H7 (cell line): Measurements from ENCODE around the gene CD47. TPM values are rescaled to one million over a fixed set of nuclear protein-coding genes. Genes with fewer than 3 reads are reported as not detected.

Experiments used
- DNase-seq: peaks from one replicate; pipeline ENCODE4 v3.0.0; 2012
- H3K27me3 ChIP-seq: 2 replicates; pipeline ENCODE4 v1.6.0; 2011; ENCODE audit warnings: mild to moderate bottlenecking, low read length; ENCODE audit not compliant: control insufficient read depth, insufficient read depth
- H3K36me3 ChIP-seq: replicated peaks from 2 replicates; pipeline ENCODE4 v1.5.1; 2011; ENCODE audit warnings: low read length; ENCODE audit not compliant: control insufficient read depth, insufficient read depth
- H3K4me3 ChIP-seq: 2 replicates; pipeline ENCODE4 v1.5.1; 2011; ENCODE audit warnings: low read depth, mild to moderate bottlenecking, control low read depth, low read length, moderate library complexity; ENCODE audit not compliant: insufficient read depth
- total RNA-seq: library from RNA; depleted of rRNA; stranded (reverse); fragments of >200 nt; shearing (Covaris generic); gene quantifications from 2 replicates; pipeline ENCODE4 v1.2.3, GENCODE V29; 2014

The CD47 gene
- total RNA-seq, 1 experiment from 2014 or later, result 8.3 TPM

DNA sequence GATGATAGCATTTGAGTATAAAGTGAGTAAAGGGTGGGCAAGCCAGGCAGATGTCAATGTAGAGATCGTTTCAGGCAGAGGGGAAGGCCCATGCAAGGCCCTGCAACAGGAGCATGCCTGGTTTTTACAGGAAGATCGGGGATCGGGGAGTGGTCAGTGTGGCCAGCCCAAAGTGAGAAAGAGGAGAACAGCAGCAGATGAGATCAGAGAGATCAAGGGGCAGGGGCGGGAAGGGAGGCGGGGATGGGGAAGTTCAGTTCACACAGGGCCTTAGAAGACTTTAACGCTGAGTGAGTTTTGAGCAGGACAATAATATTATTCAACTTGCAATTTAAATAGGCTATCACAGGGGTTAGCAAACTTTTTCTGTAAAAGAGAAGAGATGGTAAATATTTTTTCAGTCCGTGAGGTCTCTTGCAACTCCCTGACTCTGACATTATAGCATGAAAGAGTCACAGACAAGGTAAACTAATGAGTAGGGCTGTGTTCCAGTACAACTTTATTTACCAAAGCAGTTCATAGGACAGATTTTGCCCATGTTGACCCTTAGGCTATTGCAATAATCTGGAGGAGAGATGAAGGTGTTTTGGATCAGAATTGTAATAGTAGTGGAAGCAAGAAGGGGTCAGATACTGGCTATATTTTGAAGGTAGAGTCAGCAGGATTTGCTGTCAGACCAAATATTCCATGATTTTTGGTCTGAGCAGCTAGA is 12.4 kb upstream of the CD47 start:
- no peaks in the 10 kb centered on the region for H3K36me3 ChIP-seq
- no peaks in the 10 kb centered on the region for H3K27me3 ChIP-seq
- no peak overlapping the region for H3K4me3 ChIP-seq
- peak; percentile 32 for DNase-seq

DNA sequence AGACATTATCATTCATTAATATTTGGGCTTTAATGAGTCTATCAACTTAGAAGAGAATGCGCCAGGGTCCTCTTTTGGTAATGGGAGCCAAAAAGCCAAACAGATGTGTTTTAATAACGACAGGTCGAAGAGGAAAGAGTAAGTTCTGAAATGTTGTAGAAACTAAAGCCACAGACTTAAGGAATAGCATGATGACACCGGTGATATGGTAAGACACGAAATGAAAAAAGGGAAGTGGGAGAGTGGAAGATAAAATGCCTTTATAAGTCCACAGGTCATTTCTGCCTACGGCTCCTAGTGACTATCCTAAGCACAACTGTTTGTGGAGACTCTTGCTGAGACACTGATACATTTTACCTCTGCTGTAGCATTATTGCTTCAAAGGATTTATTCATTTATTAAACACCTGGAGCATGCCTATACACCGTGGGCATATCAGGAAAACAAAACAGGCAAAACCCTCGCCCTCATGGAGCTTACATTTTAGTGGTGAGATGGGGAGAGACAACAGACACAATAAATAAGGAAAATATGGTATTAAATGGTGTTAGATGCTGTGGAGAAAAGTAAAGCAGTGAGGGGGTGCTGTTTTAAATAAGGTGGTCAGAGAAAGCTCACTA is 11.7 kb upstream of the CD47 start:
- no peak for DNase-seq
- Histone ChIP-seq H3K4me3 (no peak overlapping the region), H3K36me3 (no peaks in the 10 kb centered on the region), H3K27me3 (no peaks in the 10 kb centered on the region)

DNA sequence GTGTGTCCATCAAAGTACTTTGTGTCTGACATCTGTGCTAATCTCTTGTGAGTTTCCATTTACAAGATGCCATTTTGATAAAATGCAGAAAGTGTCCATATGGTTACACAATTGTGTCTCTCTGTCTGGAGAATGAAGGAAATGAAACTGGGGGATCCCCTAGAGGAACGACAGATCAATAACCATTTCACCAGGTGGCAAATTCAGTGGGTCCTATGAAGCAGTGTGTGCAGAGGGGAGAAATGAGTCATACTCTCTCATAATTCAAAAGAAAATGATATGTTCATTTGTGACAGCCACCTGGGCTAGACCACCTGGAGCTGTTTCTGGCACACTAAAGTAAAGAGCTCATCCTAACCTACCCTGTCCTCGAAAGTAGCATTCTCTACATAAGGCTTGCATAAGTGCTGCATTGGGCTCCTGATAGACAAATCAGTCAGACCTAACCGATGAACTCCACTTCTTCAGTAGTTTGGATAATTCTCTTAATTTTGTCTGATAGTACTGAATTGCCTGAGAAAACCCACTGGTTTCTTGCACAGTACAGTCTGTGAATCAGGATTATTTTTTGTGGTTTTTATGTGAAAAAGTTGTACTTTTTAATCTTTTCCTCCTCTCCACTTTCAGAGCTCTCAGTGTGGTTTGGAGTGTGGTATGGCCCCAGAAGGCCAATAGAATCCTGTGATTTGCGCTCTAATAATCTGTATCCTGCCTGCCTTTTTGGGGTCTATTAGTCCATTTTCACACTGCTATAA is 10.3 kb upstream of the CD47 start:
- no peak for DNase-seq
- H3K36me3 ChIP-seq, result no peaks in the 10 kb centered on the region
- H3K4me3 ChIP-seq, result no peak overlapping the region
- H3K27me3 ChIP-seq, result no peaks in the 10 kb centered on the region

DNA sequence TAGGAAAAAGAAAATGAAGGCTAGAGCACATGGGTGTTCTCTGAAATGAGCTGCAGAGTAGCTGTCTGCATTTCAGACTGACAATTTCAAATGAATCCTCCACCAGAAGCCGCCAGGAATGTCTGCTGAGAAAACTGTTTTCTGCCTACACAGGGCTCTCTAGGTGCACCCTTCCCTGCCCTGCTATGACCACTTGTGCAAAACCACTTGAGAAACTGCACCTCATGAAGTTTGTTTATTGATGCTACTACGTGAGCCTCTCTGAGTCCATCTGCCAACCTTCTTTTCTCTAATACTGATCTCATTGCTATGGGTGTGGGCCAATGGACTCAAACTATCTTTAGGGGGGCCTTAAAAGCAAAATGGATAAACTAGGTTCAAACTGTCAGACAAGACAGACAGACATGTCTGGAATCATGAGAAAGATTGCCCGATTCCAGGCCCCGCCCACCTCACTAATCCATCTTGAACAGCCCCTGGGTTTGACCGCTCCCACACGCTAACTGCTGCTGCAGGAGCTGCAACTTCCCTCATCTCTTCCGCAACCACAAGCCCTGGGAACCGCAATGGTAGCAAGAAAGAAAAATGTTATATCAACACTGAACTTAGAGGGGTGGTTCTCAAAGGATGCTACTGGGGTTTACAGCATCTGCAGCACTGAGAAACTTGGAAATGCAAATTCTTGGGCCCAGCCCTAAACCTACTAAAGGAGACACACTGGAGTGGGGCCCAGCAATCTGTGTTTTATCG is 9.0 kb upstream of the CD47 start:
- Histone ChIP-seq H3K36me3 (no peaks in the 10 kb centered on the region), H3K4me3 (no peak overlapping the region), H3K27me3 (no peaks in the 10 kb centered on the region; the same call in 1 of the 2 replicates)
- DNase-seq, result no peak

DNA sequence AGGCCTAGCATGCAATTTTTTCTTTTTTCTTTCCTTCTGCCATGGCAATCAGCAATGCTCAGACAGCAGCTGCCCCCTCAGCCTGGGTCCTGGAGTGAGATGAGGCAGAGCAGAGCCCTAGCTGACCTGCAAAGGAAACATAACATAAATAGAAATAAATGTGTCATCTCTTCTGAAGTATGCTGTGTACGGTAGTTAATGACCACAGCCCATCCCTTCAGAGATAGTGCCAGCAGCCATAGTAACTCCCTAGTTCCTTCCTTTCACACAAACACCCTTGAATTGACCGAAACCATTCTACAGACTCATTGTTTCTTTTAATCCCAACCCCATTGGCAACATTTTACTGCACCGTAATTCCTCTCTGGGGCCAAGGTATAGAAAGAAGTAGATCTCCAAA is 8.4 kb upstream of the CD47 start:
- no peak overlapping the region for H3K4me3 ChIP-seq
- H3K27me3 ChIP-seq, result no peaks in the 10 kb centered on the region; the same call in 1 of the 2 replicates
- DNase-seq, result no peak
- H3K36me3 ChIP-seq, result no peaks in the 10 kb centered on the region

DNA sequence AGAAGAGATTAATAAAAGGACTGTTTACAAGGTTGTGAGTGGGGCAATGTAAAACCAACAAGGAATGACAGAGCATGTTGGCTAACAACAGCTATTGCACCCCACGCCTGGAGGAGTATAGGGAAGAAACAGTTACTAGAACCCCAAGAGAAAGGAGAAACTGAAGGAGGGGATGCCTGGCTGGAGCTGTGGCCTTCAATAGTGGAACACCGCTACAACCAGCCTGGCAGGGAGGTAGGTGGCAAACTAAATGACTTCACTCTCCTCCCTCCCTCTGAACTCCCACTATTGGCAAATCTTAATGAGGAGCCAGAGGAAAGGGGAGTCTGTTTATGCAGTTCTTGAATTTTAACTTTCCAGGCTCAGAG is 7.2 kb upstream of the CD47 start:
- DNase-seq, result no peak
- no peaks in the 10 kb centered on the region for H3K36me3 ChIP-seq
- no peaks in the 10 kb centered on the region; the same call in 1 of the 2 replicates for H3K27me3 ChIP-seq
- H3K4me3 ChIP-seq, result no peak overlapping the region

DNA sequence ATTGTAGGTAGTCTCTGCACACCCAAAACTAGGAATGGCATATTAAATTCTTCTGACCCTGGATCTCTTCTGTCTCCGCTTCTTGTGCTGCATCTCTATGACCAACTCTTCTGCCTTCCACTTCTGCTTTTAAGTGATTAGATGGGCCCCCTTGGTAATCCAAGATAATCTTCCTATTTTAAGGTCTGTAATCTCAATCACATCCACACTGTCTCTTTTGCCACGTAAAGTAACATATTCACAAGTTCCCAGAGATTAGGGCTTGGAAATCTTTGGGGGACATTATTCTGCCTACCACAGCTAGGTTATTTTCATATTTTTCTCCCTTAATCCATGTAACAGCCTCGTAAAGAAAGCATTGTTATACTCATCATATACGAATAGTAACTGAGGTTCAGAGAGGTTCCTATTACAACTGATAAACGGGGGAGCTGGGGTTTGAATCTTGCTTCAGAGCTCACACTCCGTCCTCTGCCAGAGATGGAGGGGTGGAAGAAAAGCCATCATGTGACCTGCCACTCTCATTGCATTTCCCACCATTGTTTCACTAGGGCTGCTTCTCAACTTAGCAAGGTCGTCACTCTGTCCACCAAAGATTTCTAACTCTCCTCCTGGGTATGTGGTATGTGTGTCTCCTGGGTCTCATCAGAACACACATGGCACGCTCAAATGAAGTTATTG is 6.6 kb upstream of the CD47 start:
- no peak overlapping the region for H3K4me3 ChIP-seq
- DNase-seq, result no peak
- peaks cover 2% of the 10 kb centered on the region for H3K27me3 ChIP-seq
- H3K36me3 ChIP-seq, result no peaks in the 10 kb centered on the region

DNA sequence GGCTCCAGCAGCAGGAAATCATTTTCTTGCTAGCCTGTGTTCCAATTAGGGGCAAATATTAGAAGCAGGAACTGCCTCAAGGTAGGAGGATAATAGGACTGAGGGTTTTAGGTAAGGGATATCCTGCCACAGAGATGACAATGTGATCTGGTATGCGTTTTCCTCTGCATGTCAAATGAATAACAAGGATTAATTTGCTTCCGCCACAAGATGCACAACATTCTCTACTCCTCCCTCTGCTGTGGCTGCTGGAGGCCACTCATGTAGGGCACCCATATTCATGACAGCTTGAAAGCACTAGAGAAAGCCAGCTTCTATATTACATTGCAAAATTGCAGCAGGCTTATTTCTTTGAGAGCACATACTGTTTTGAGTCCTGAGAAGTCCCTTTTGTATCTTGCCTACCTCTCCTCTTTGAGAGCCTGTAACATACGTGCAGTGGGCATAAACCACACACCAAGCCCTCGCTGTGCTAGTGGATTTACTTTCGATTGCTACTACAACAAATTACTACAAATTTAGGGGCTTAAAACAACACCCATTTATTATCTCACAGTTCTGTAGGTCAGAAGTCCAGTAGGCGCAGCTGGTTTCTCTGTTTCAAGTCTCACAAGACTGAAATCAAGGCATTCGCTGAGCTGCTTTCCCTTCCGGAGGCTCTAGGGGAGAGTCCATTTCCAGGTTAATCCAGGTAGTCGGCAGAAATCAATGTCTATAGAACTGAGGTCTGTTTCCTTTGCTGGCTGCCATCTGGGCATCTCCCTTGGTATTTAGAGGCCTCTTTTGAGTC is 5.9 kb upstream of the CD47 start:
- Histone ChIP-seq H3K27me3 (peaks cover 10% of the 10 kb centered on the region), H3K36me3 (no peaks in the 10 kb centered on the region), H3K4me3 (no peak overlapping the region)
- no peak for DNase-seq

DNA sequence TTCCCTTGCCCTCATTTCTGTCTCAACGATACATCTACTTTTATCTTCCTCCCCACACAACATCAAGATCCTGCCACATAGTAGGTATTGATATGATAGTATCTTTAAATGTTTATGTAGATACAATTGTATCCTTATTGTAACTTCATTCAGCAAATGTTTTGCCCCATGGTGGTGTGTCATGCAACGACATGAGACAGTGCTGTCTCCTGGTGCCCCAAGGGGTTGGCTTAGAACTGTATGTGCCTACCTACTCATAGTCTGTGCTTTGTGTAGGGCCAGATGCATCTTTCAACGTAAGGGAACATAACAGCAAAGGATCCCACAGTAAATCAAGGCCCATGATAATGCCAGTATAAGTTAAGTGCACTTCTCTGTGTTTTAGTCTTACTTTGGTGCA is 2.8 kb upstream of the CD47 start:
- Histone ChIP-seq H3K4me3 (no peak overlapping the region), H3K27me3 (peaks cover 23% of the 10 kb centered on the region), H3K36me3 (no peaks in the 10 kb centered on the region)
- DNase-seq, result no peak

DNA sequence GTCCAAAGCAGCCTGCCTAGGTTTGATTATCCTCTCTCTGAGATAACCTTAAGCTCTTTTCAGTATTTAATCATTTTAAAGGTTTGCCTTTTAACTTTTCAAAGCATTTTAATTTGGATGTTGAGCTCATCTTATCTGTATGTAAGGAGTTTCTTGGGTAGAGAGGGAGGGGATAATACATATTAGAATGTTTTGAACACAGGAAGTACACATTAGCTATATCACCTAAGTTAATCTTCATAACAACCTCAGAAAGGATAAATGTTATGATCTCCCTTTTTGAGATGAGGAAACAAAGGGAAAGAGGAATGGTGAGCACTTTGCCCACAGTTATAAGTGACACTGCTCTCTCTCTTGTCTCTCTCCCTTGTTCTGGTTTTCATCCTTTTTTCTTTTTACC is 2.2 kb upstream of the CD47 start:
- Histone ChIP-seq H3K36me3 (no peaks in the 10 kb centered on the region), H3K4me3 (no peak overlapping the region), H3K27me3 (peaks cover 23% of the 10 kb centered on the region)
- no peak for DNase-seq

DNA sequence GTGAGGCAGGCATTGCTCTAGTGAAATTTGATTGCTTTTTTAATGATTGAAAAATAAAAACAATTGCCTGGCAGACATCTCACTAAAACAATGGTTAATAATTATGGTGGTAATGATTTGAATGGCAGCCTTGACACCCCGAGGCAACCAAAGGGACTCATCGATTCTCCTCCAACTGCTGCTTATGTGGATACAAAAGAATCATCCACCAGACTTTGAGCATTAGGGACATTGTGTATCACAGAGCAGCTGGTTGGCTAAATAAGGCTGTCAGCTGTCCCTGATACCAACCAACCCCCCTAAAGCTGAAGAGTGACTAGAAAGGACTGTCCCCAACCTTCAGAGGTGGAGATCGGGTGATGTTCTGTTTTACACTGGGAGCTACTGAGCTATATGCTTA is 1.7 kb upstream of the CD47 start:
- no peak for DNase-seq
- H3K27me3 ChIP-seq, result peaks cover 23% of the 10 kb centered on the region
- H3K4me3 ChIP-seq, result no peak overlapping the region
- no peaks in the 10 kb centered on the region for H3K36me3 ChIP-seq

DNA sequence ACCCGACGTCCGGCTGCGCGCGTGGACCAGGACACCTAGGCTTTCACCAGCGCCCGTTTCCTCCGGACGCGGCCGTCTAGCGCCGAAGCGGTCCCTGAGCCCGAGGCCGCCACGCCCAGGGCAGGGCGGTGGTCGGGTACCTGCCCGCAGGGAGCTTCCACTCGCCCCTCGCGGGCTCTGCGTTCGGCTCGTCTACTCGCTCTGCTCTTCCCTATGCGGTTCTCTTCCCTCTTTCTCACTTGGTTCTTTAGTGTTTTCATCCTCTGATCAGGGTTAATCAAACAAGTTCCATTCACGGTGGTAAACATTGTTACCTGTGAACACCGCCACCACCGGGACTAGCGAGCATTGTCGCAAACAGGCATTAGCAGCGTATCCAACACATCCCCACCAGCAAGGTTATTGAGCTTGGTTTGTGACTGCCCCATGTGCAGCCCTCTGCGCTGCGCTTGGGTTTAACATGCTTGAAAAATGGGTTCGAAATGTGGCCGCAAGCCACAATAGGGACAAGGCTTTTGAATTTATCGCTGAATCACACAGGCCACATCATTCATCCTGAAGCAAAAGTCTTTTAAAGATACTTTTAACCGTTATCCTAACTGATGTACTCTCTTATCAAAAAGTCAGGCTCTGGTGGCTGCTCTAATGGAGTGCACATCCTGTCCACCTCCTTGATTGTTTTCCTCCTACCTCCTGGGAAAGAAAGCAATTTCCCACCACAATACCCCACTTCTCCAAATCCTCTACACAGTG is 843 bp upstream of the CD47 start:
- no peaks in the 10 kb centered on the region for H3K36me3 ChIP-seq
- DNase-seq, result no peak
- peak overlapping the region; percentile 68 for H3K4me3 ChIP-seq
- peaks cover 23% of the 10 kb centered on the region for H3K27me3 ChIP-seq

DNA sequence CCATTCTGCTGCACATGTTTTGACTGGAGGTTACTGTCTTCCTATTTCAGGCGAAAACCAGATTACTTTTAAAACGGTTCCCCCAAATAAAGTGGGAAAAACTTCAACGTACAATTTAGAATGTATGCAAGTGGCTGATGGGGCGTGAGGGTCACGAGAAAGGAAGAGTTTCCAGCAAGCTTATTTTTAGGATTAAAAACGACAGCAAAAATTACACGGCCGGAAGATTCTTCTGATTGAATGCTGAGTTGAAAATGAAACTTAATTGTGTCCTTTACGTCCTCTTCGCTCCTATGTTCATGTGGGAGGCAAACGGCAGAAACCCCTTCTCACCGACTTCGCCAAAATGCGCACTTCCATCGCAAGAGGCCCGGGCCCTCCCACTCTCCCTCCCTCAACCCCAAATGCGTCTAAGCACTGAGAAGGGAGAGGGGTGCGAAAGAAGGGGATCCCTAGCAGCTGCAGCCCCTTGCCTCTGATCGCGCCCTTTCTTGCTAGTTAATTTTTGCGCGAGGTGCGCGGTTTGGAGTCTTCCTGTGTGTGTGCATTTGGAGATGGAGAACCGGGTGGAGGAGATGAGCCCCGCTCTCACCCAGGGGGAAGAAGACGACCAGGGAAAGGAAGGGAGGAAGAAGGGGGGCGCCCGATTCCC is 656 bp downstream of the CD47 start:
- Histone ChIP-seq H3K27me3 (peaks cover 23% of the 10 kb centered on the region), H3K36me3 (no peaks in the 10 kb centered on the region), H3K4me3 (peak overlapping the region; percentile 68)
- peak; percentile 63 for DNase-seq
